GM12801 (cell line): ENCODE measurements around the gene RRAS.

Experiments used
- TF ChIP-seq, protein P1 (sequence below): IDR thresholded peaks from one replicate; pipeline ENCODE4 v1.5.1; 2011; ENCODE audit warnings: control low read depth; ENCODE audit not compliant: insufficient read length; ENCODE audit errors: extremely low read depth

The RRAS gene

DNA sequence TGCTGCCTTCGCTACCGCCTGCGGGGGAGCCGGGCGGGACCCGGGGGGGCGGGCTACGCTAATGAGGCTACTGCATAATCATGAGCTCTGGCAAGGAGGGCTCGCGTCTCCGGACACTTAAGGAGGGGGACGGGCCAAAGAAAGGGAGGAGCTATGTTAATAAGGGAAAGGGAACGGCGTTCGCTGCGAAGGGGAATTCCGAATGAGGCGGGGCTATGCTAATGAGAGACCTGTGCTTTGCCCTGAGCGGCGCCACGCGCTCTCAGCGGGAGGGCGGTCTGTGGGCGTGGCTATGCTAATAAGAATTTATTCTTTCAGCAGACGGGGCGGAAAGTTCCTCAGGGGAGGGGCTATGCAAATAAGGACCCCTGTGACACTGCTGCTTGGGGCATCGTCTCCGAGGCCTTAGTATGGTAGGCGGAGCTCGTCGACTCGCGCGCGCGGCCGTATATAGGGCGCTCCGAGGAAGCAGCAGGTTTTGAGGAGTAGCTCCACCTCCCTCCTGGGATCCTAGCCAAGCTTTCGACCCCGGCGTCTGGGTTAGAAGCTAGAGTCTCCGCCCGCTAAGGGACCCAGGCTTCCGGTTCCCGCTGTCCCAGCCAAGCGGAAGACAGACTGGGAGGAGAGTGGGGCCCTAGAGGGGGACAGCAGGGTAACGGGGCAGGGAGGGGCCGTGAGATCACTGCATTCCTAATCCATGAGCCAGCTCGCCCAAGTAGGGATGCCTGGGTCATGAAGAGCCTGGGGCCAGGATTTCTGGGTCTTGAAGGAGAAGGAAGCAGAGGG lies at the start of gene RRAS:
Gene RRAS, minus strand, starts transcription at position 31 of the 786 bp plus-strand sequence. CDS start 45 bp downstream, outside the sequence.
- TF ChIP-seq, protein P1, sequence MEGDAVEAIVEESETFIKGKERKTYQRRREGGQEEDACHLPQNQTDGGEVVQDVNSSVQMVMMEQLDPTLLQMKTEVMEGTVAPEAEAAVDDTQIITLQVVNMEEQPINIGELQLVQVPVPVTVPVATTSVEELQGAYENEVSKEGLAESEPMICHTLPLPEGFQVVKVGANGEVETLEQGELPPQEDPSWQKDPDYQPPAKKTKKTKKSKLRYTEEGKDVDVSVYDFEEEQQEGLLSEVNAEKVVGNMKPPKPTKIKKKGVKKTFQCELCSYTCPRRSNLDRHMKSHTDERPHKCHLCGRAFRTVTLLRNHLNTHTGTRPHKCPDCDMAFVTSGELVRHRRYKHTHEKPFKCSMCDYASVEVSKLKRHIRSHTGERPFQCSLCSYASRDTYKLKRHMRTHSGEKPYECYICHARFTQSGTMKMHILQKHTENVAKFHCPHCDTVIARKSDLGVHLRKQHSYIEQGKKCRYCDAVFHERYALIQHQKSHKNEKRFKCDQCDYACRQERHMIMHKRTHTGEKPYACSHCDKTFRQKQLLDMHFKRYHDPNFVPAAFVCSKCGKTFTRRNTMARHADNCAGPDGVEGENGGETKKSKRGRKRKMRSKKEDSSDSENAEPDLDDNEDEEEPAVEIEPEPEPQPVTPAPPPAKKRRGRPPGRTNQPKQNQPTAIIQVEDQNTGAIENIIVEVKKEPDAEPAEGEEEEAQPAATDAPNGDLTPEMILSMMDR: no peak

DNA sequence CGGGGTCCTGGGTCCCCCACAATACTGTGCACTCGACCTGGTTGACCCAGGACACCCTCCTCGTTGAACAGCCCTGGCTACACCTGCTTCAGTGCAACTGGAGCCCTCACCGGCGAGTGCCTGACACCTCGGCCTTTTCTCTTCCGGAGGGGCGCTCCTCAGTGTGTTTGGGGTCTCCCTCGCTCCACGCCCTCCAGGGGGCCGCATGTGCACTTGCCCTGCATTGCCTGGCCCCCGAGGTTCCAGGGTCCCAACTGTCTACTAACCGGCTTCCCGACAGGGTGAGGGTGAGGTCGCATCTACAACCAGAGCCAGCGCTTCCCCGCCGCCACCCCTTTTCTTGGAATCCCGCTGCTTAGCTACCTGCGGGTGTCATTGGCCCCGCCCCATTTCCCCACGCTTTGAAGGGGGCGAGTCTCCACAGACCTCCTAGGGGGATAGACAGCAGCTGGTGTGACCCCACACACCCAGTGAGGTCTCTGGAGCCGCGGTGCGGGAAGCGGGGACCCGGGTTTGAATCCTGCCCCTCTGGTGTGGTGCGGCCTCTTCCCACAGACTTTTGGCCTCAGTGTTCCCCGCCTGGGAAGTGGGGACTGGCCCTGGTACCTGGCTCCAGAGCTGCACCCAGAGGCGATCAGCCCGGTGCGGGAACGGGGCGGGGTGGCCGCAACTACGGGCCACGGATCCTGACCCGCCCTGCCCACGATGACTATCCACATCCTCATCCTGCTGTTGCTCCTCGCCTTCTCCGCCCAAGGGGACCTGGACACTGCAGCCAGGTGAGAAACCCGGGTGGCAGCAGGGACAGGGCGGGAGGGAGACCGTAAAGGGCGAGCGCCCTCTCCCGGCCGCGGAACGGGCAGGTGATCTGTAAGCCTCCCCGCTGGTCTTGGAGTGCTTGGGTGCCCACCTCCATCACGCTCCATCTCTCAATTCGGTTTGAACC lies 49.5 kb upstream of the RRAS start, which contains the start of gene ADM5:
Gene ADM5, plus strand, starts transcription at position 462 of the 946 bp plus-strand sequence. Its CDS starts 244 bp downstream, at position 706.
- TF ChIP-seq, protein P1: no peak

DNA sequence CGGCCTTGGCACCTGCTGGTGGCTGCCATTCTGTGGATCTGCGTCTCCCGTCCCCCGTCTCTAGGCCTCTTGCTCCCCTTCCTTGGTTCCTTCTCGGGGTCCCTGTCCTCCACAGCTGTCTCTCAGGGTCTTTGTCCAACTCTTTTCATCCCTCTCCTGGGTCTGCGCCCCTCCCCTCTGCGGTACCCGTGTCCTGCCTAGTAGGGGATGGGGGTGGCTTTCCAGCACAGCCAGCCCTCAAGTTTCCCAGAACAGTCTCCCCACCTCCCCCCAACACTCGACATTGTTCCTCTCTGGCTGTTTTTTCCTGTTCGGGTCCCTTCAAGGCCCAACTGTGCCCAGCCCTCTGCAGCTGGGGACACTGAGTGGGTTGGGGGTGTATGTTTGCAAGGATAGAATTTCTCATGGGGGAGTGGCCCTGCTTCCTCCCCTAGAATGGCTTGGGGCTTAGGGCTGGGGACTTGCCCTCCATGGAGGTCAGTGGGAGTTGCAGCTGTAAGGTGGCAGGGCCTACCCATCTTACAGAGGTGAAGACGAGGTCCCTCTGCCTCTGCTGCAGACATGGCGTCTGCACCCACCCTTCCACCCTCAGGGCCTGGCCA lies 48.7 kb upstream of the RRAS start:
- TF ChIP-seq, protein P1: no peak

DNA sequence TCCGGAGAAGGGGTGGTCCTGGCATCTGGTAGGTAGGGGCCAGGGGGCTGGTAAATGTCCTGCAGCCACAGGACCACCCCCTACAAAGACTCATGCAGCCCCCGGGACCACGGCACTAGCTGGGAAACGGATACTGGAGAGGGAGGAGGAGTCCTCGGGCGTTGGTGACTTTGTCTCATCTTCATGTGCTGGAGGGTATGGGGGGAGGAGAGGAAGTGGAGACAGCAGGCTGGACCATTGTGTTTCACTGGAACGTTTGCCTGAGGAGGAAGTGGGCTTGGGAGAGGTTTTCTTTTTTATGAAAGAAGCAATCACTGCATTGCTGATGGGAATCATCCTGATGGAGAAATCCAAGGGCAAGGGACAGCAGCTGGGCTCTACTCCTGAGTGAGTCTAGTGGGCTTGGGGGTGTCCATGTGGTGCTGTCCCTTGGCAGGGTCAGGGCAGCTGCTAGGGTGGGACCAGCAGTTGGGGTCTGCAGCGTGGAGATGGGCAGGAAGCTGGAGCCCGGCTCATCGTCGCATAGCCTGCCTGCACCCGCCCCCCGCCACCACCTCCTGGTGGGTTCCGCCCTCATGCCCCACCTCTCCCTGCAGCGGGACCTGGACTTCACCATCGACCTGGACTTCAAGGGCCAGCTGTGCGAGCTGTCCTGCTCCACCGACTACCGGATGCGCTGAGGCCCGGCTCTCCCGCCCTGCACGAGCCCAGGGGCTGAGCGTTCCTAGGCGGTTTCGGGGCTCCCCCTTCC lies 47.8 kb upstream of the RRAS start:
- TF ChIP-seq, protein P1: no peak

DNA sequence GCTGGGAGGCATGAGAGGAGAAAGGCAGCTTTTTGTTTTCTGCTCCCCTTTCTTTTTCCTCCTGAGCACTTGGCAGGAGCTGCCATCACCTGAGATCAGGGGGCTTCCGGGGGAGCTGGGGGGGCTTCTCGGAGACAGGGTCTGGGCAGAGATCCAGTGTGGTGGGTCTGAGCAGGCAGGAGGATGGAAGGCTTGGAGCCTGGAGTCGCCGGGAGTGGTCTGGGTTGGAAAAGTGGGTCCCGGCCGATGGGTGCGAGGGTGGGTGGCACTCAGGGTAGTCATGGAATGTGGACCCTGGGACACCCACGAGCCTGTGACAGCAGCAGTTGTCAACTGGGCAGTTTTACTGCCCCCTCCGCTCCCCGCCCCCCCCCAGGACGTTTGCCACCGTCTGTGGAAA lies 47.2 kb upstream of the RRAS start:
- TF ChIP-seq, protein P1: no peak

DNA sequence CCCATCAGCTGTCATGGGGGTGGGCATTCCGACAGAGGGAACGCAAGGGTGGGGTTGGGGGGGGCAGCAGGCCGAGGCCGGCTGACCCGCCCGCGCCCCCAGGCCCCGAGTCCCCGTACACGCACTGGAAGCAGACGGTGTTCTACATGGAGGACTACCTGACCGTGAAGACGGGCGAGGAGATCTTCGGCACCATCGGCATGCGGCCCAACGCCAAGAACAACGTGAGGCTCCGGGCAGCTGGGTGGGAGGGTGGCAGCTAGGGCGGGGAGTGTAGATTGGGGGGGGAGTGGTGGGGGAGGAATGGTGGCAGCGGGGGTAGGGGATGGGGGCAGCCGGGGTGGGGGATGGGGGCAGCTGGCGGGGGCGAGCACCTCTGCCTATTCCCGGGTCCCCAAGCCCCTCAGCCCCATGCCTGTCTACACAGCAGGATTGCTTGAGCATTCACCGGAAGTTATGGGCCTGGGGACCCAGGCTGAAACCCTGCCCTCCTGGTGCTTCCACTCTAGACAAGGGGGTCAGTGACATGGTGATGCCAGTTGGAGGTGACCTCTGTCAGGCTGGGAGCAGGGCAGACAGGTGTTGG lies 46.7 kb upstream of the RRAS start:
- TF ChIP-seq, protein P1: no peak
